ENCODE results near the gene TTC19.

TTC19 gene

DNA sequence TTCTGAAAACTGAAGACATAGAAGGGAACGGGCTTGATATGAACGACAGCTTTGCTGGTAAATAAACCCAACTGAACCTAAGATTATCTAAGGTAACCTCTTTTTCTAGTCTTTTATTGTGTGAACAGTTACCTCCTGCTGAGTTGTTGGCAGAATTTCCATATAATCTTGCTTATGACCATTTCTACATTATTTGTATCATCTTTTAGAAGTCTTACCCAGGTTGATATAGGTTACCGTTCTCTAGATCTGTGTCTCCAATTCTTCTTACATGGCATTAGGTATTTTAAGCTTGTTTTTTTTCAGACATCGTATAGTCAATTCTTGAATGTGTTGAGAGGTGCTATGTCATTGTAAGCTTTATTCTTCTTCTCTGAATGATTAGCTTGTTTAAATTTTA lies 24.3 kb downstream of the TTC19 start:
- H3K36me3 ChIP-seq (ENCODE audit: control insufficient read depth in 2 of 2, insufficient read depth in 1 of 2, low read length in 2 of 2): peaks cover 88 to 92% of the 10 kb centered on the region in 2 experiments
- CTCF ChIA-PET: interaction anchor here (0.7 to 1.4 kb wide), 2 partner anchors 10 to 316 kb away, joined by 3 read pairs; no protein-coding TSS in a partner anchor

DNA sequence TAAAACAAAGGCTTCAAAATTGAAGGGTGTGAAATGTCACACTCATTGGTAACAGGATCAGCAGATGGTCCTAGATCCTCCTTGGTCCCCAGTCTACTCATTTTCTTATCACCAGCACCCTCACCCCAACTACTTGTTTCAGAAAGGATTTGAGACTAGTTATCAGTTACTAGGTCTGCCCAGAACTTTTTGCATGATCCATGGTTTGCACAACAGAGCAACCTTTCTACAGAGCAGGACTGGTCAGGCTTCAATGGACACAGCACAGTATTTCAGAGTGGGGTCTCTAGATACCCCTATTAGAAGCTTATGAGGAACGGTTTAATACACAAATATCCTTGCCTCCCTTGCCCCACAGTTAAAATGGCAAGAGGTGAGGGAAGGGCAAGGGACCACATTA lies 25.6 kb downstream of the TTC19 start:
- no peak for TF ChIP-seq ZNF239 (tag by site-specific recombination; IDR thresholded peaks at IDR 0.05)
- no peak for TF ChIP-seq ZBTB10 (tag by site-specific recombination; IDR thresholded peaks at IDR 0.05)
- TF ChIP-seq ZNF324 (tag by site-specific recombination; IDR thresholded peaks at IDR 0.05): no peak
- TF ChIP-seq ZNF362 (tag by site-specific recombination; IDR thresholded peaks at IDR 0.05): no peak
- TF ChIP-seq OSR2 (tag by site-specific recombination; IDR thresholded peaks at IDR 0.05): no peak
- TF ChIP-seq MZF1 (tag by site-specific recombination; IDR thresholded peaks at IDR 0.05; ENCODE audit: borderline replicate concordance): no peak
- TF ChIP-seq, protein P1, sequence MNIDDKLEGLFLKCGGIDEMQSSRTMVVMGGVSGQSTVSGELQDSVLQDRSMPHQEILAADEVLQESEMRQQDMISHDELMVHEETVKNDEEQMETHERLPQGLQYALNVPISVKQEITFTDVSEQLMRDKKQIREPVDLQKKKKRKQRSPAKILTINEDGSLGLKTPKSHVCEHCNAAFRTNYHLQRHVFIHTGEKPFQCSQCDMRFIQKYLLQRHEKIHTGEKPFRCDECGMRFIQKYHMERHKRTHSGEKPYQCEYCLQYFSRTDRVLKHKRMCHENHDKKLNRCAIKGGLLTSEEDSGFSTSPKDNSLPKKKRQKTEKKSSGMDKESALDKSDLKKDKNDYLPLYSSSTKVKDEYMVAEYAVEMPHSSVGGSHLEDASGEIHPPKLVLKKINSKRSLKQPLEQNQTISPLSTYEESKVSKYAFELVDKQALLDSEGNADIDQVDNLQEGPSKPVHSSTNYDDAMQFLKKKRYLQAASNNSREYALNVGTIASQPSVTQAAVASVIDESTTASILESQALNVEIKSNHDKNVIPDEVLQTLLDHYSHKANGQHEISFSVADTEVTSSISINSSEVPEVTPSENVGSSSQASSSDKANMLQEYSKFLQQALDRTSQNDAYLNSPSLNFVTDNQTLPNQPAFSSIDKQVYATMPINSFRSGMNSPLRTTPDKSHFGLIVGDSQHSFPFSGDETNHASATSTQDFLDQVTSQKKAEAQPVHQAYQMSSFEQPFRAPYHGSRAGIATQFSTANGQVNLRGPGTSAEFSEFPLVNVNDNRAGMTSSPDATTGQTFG (tag by site-specific recombination; IDR thresholded peaks at IDR 0.05; ENCODE audit: borderline replicate concordance): no peak
- TF ChIP-seq ZNF335 (tag by site-specific recombination; conservative IDR thresholded peaks at IDR 0.05): no peak
- no peak for TF ChIP-seq ZNF610 (tag by site-specific recombination; IDR thresholded peaks at IDR 0.05; ENCODE audit: borderline replicate concordance)
- TF ChIP-seq FEZF1 (tag by site-specific recombination; IDR thresholded peaks at IDR 0.05): no peak
- TF ChIP-seq ZNF366 (tag by site-specific recombination; conservative IDR thresholded peaks at IDR 0.05): no peak
- ChIA-PET CTCF (interaction anchor here (0.6 to 0.7 kb wide), 2 partner anchors 197 to 427 kb away, joined by 3 to 6 read pairs; no protein-coding TSS in a partner anchor), POLR2A (no interaction called here)
- Histone ChIP-seq H3K4me1 (ENCODE audit: control insufficient read depth, insufficient read depth, low read length) (peaks cover 8% of the 10 kb centered on the region), H3K4me3 (ENCODE audit: low read depth, low read length) (no peak overlapping the region), H3K27ac (ENCODE audit: extremely low read depth, low read depth, low read length) (no peak overlapping the region; the same call in 1 of the 2 replicates), H3K9me3 (ENCODE audit: control insufficient read depth, insufficient read depth, low read depth, low read length) (no peaks in the 10 kb centered on the region), H3K36me3 (ENCODE audit: control insufficient read depth in 2 of 2, insufficient read depth in 1 of 2, low read length in 2 of 2) (peaks cover 89 to 95% of the 10 kb centered on the region in 2 experiments)

More for the DNA sequence above, 24.3 kb downstream of the TTC19 start:
- POLR2A ChIA-PET: no interaction called here
- no peaks in the 10 kb centered on the region for H3K9me3 ChIP-seq (ENCODE audit: control insufficient read depth, insufficient read depth, low read depth, low read length)
- TF ChIP-seq ZNF133 (tag by site-specific recombination; IDR thresholded peaks at IDR 0.05): peak; percentile 79
- no peak for TF ChIP-seq ZNF23 (tag by site-specific recombination; IDR thresholded peaks at IDR 0.05; ENCODE audit: borderline replicate concordance)
- TF ChIP-seq ZNF140 (tag by site-specific recombination; IDR thresholded peaks at IDR 0.05): no peak
- no peak for TF ChIP-seq ZFP41 (tag by site-specific recombination; IDR thresholded peaks at IDR 0.05; ENCODE audit: borderline replicate concordance)
- no peak for TF ChIP-seq ZNF169 (tag by site-specific recombination; IDR thresholded peaks at IDR 0.05)
- no peak overlapping the region for H3K4me3 ChIP-seq (ENCODE audit: low read depth, low read length)
- H3K27ac ChIP-seq (ENCODE audit: extremely low read depth, low read depth, low read length): no peak overlapping the region
- peaks cover 8% of the 10 kb centered on the region for H3K4me1 ChIP-seq (ENCODE audit: control insufficient read depth, insufficient read depth, low read length)

DNA sequence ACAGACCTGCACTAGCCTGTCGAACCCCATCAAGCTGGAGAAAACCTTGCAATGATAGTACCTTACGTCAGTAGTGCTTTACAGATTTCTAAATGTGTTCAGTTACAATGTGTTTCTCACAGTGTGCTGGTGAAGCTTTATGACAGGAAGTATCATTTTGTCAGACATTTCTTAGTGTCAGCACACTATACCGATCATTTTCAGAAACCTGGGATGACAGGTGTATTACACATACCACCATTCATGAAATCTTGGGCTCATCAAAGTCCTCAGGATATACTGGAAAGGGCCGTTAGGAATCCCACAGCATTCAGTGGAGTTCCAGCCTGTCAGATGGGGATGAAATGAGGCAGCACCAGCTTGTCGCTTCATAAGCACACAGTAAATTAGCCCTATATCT lies 27.3 kb downstream of the TTC19 start:
- Histone ChIP-seq H3K27ac (ENCODE audit: extremely low read depth, low read depth, low read length) (no peak overlapping the region; the same call in 1 of the 2 replicates), H3K36me3 (ENCODE audit: control insufficient read depth in 2 of 2, insufficient read depth in 1 of 2, low read length in 2 of 2) (peaks cover 84 to 93% of the 10 kb centered on the region in 2 experiments), H3K9me3 (ENCODE audit: control insufficient read depth, insufficient read depth, low read depth, low read length) (no peaks in the 10 kb centered on the region), H3K4me3 (ENCODE audit: low read depth, low read length) (no peak overlapping the region), H3K4me1 (ENCODE audit: control insufficient read depth, insufficient read depth, low read length) (peaks cover 10% of the 10 kb centered on the region)
- no peak for TF ChIP-seq HOXC10 (CRISPR knock-in tag; IDR thresholded peaks at IDR 0.05)
- TF ChIP-seq ZSCAN16 (tag by site-specific recombination; IDR thresholded peaks at IDR 0.05): no peak
- no peak for TF ChIP-seq ZNF214 (tag by site-specific recombination; IDR thresholded peaks at IDR 0.05; ENCODE audit: borderline replicate concordance)
- TF ChIP-seq ZNF777 (tag by site-specific recombination; IDR thresholded peaks at IDR 0.05; ENCODE audit: borderline replicate concordance): no peak
- TF ChIP-seq ZNF585B (tag by site-specific recombination; IDR thresholded peaks at IDR 0.05): no peak
- CTCF ChIA-PET: interaction anchor here (0.5 to 1.4 kb wide), 3 partner anchors 9 to 188 kb away, joined by 3 to 5 read pairs (median 4); partner anchors contain the start of gene NCOR1
- POLR2A ChIA-PET: no interaction called here
